H1 (cell line): ENCODE data around the gene ADK. TPM values are rescaled to one million over a fixed set of nuclear protein-coding genes. Genes with fewer than 3 reads are reported as not detected.

Experiments
- CTCF ChIA-PET: fragments of 300-600 bp; sonication (Branson Sonifier 250); formaldehyde crosslinking; loops from one replicate; lab custom pipeline; 2021; ENCODE audit not compliant: partially characterized antibody; lab: Charles Lee
- POLR2A ChIA-PET: fragments of 300-600 bp; sonication (Branson Sonifier 250); formaldehyde crosslinking; loops from one replicate; lab custom pipeline; 2021; ENCODE audit warnings: inconsistent platforms; ENCODE audit not compliant: partially characterized antibody; lab: Charles Lee
- DNase-seq, 2 experiments: peaks; one replicate each; pipeline versions ENCODE4 v3.0.0 to v3.0.0-alpha.2; 2010 to 2022; ENCODE audit warnings: low spot score in 2 of 2, low read depth in 1 of 2, mixed read lengths in 1 of 2
- FAIRE-seq: peaks from 2 replicates; lab custom pipeline; 2011; peaks lifted over from hg19 to GRCh38; lab: Jason Lieb, UNC
- H2AFZ ChIP-seq: 2 replicates; pipeline ENCODE4 v1.8.1; 2012; ENCODE audit warnings: low read length, inconsistent platforms
- H2AK5ac ChIP-seq: 2 replicates; pipeline ENCODE4 v1.6.1; 2013; ENCODE audit warnings: low read depth, low read length
- H2BK120ac ChIP-seq: replicated peaks from 2 replicates; pipeline ENCODE3; 2013; ENCODE audit warnings: low read depth, low read length, inconsistent platforms
- H2BK12ac ChIP-seq: 2 replicates; pipeline ENCODE4 v1.6.1; 2013; ENCODE audit warnings: low read depth, low read length
- H2BK15ac ChIP-seq: 2 replicates; pipeline ENCODE4 v1.6.1; 2013; ENCODE audit warnings: low read length
- H2BK20ac ChIP-seq: 2 replicates; pipeline ENCODE4 v1.6.1; 2013; ENCODE audit warnings: low read length
- H2BK5ac ChIP-seq: 2 replicates; pipeline ENCODE4 v1.6.1; 2013; ENCODE audit warnings: low read depth, low read length
- H3K14ac ChIP-seq: 2 replicates; pipeline ENCODE4 v1.6.1; 2013; ENCODE audit warnings: inconsistent platforms; ENCODE audit not compliant: insufficient read length
- H3K18ac ChIP-seq: 2 replicates; pipeline ENCODE4 v1.6.1; 2013; ENCODE audit warnings: low read length; ENCODE audit errors: extremely low read depth
- H3K23ac ChIP-seq: 2 replicates; pipeline ENCODE4 v1.6.1; 2013; ENCODE audit warnings: inconsistent platforms; ENCODE audit not compliant: insufficient read length
- H3K23me2 ChIP-seq: 2 replicates; pipeline ENCODE4 v1.6.1; 2013; ENCODE audit warnings: low read depth, low read length
- H3K27ac ChIP-seq: 2 replicates; pipeline ENCODE4 v1.6.1; 2011; ENCODE audit warnings: low read depth, low read length, inconsistent platforms
- H3K27me3 ChIP-seq, 4 experiments: replicated peaks in 1 of 4; 1 replicate in 1 of 4; 2 replicates in 3 of 4; pipeline versions ENCODE4 v1.6.1 to v1.8.1; 2011 to 2013; ENCODE audit warnings: low read length in 3 of 4, mild to moderate bottlenecking in 3 of 4, inconsistent platforms in 2 of 4, mixed read lengths in 2 of 4, moderate library complexity in 1 of 4; ENCODE audit not compliant: control insufficient read depth in 3 of 4, insufficient read depth in 3 of 4; ENCODE audit errors: extremely low read depth in 1 of 4
- H3K36me3 ChIP-seq, 4 experiments: 2 replicates each; pipeline versions ENCODE4 v1.6.1 to v1.8.1; 2011 to 2013; ENCODE audit warnings: mild to moderate bottlenecking in 4 of 4, low read length in 3 of 4, moderate library complexity in 2 of 4, control low read depth in 1 of 4, inconsistent platforms in 1 of 4; ENCODE audit not compliant: insufficient read depth in 4 of 4, control insufficient read depth in 2 of 4
- H3K4ac ChIP-seq: replicated peaks from 2 replicates; pipeline ENCODE3; 2013; ENCODE audit warnings: low read length, low read depth, mixed read lengths, inconsistent platforms; ENCODE audit not compliant: insufficient read length
- H3K4me1 ChIP-seq, 4 experiments: replicated peaks in 1 of 4; 1 replicate in 1 of 4; 2 replicates in 3 of 4; pipeline versions ENCODE4 v1.6.1 to v1.8.1; 2011 to 2013; ENCODE audit warnings: low read length in 3 of 4, inconsistent platforms in 2 of 4, mixed read lengths in 1 of 4; ENCODE audit not compliant: insufficient read depth in 4 of 4, control insufficient read depth in 3 of 4
- H3K4me2 ChIP-seq, 2 experiments: 2 replicates each; pipeline versions ENCODE4 v1.6.1 to v1.8.1; 2011 to 2013; ENCODE audit warnings: low read depth in 2 of 2, low read length in 2 of 2, control low read depth in 1 of 2, inconsistent platforms in 1 of 2, mild to moderate bottlenecking in 1 of 2; ENCODE audit not compliant: insufficient read depth in 1 of 2
- H3K4me3 ChIP-seq, 4 experiments: fragments of 200-600, 300-600 bp in 1 of 4; sonication (generic), shearing (Covaris generic), sonication (Bioruptor Twin) in 1 of 4; 2 replicates each; pipeline versions ENCODE4 v1.5.1 to v1.8.1; 2011 to 2016; ENCODE audit warnings: low read length in 4 of 4, low read depth in 3 of 4, control low read depth in 2 of 4, inconsistent platforms in 2 of 4, mild to moderate bottlenecking in 2 of 4, mixed read lengths in 1 of 4, moderate library complexity in 1 of 4; ENCODE audit not compliant: insufficient read depth in 2 of 4; ENCODE audit errors: extremely low read depth in 1 of 4
- H3K56ac ChIP-seq: replicated peaks from 2 replicates; pipeline ENCODE3; 2013; ENCODE audit warnings: low read depth, mild to moderate bottlenecking, mixed read lengths, low read length, inconsistent platforms; ENCODE audit not compliant: insufficient read length
- H3K79me1 ChIP-seq: 2 replicates; pipeline ENCODE4 v1.6.1; 2013; ENCODE audit warnings: low read depth, low read length, control low read depth
- H3K79me2 ChIP-seq, 2 experiments: 2 replicates each; pipeline versions ENCODE4 v1.6.1 to v1.8.1; 2012 to 2013; ENCODE audit warnings: low read length in 2 of 2, mild to moderate bottlenecking in 2 of 2, inconsistent platforms in 1 of 2; ENCODE audit not compliant: insufficient read depth in 2 of 2, control insufficient read depth in 1 of 2
- H3K9ac ChIP-seq, 4 experiments: replicated peaks in 1 of 4; 1 replicate in 1 of 4; 2 replicates in 3 of 4; pipeline versions ENCODE4 v1.6.1 to v1.8.1; 2011 to 2013; ENCODE audit warnings: low read depth in 3 of 4, low read length in 3 of 4, control low read depth in 2 of 4, mild to moderate bottlenecking in 2 of 4, moderate library complexity in 2 of 4, inconsistent platforms in 1 of 4; ENCODE audit errors: extremely low read depth in 1 of 4
- H3K9me3 ChIP-seq, 2 experiments: 2 replicates each; pipeline versions ENCODE4 v1.6.1 to v1.8.1; 2012 to 2013; ENCODE audit warnings: mild to moderate bottlenecking in 2 of 2, moderate library complexity in 2 of 2, control low read depth in 1 of 2, inconsistent platforms in 1 of 2, low read depth in 1 of 2, low read length in 1 of 2, mixed read lengths in 1 of 2; ENCODE audit not compliant: insufficient read depth in 2 of 2
- H4K20me1 ChIP-seq, 2 experiments: replicated peaks in 1 of 2; 2 replicates each; pipeline versions ENCODE3 to v1.8.1; 2011 to 2013; ENCODE audit warnings: inconsistent platforms in 2 of 2, low read length in 2 of 2, mild to moderate bottlenecking in 1 of 2; ENCODE audit not compliant: insufficient read depth in 2 of 2, control insufficient read depth in 1 of 2
- H4K5ac ChIP-seq: 2 replicates; pipeline ENCODE4 v1.6.1; 2013; ENCODE audit warnings: low read length, low read depth, mixed read lengths, inconsistent platforms; ENCODE audit not compliant: insufficient read length
- H4K8ac ChIP-seq: 2 replicates; pipeline ENCODE4 v1.8.0; 2013; ENCODE audit warnings: mild to moderate bottlenecking, moderate library complexity, low read length, inconsistent platforms; ENCODE audit not compliant: insufficient read depth; ENCODE audit errors: extremely low read depth
- H4K91ac ChIP-seq: replicated peaks from 2 replicates; pipeline ENCODE3; 2013; ENCODE audit warnings: low read length, mixed read lengths, inconsistent platforms; ENCODE audit not compliant: insufficient read length
- CBX5 ChIP-seq: fragments of 300-800, 300-1000 bp; sonication (generic); IDR thresholded peaks from 2 replicates; pipeline ENCODE4 v1.7.1; 2016; ENCODE audit warnings: antibody characterized with exemption, low read length, low read depth
- E2F6 ChIP-seq: IDR thresholded peaks from 2 replicates; pipeline ENCODE4 v1.6.1; 2012; ENCODE audit warnings: inconsistent platforms
- GTF2F1 ChIP-seq: IDR thresholded peaks from 2 replicates; pipeline ENCODE4 v1.6.1; 2012; ENCODE audit warnings: low read depth, low read length, improper control_type of control experiment, borderline replicate concordance
- HDAC2 ChIP-seq, 2 experiments: fragments of 300-600 bp in 1 of 2; sonication (generic) in 1 of 2; IDR thresholded peaks; 2 replicates each; pipeline ENCODE4 v1.6.1; 2011 to 2012; ENCODE audit warnings: low read depth in 2 of 2, low read length in 2 of 2, mild to moderate bottlenecking in 2 of 2, moderate library complexity in 2 of 2, borderline replicate concordance in 1 of 2, inconsistent platforms in 1 of 2
- JUND ChIP-seq: IDR thresholded peaks from 2 replicates; pipeline ENCODE4 v1.6.1; 2011; ENCODE audit warnings: mild to moderate bottlenecking, improper control_type of control experiment, low read length
- KDM5A ChIP-seq: fragments of 200-600 bp; IDR thresholded peaks from 2 replicates; pipeline ENCODE4 v1.7.1; 2012; ENCODE audit warnings: mild to moderate bottlenecking, low read length, inconsistent platforms, mixed read lengths
- PHF8 ChIP-seq: fragments of 200-600 bp; sonication (generic); conservative IDR thresholded peaks from 2 replicates; pipeline ENCODE4 v1.7.1; 2012; ENCODE audit warnings: low read depth, mild to moderate bottlenecking, inconsistent platforms, low read length, moderate library complexity
- RAD21 ChIP-seq, 2 experiments: IDR thresholded peaks in 1 of 2; conservative IDR thresholded peaks in 1 of 2; 2 replicates each; pipeline ENCODE4 v1.6.1; 2011; ENCODE audit warnings: low read depth in 2 of 2, low read length in 2 of 2, improper control_type of control experiment in 1 of 2, inconsistent platforms in 1 of 2, mild to moderate bottlenecking in 1 of 2, moderate library complexity in 1 of 2
- RFX5 ChIP-seq: IDR thresholded peaks from 2 replicates; pipeline ENCODE4 v1.6.1; 2011; ENCODE audit warnings: low read depth, low read length, improper control_type of control experiment, borderline replicate concordance
- SIRT6 ChIP-seq: IDR thresholded peaks from one replicate; pipeline ENCODE4 v1.7.1; 2012; ENCODE audit warnings: low read length, inconsistent platforms
- SP4 ChIP-seq: IDR thresholded peaks from 2 replicates; pipeline ENCODE4 v1.6.1; 2012; ENCODE audit warnings: low read length, inconsistent platforms
- USF2 ChIP-seq: IDR thresholded peaks from 2 replicates; pipeline ENCODE4 v1.6.1; 2011; ENCODE audit warnings: low read length, improper control_type of control experiment
- WGBS, 2 experiments: shearing (Covaris generic) in 1 of 2; methylation state at CpG; one replicate each; pipeline versions ENCODE4 v1.1.6 to v1.1.7; 2013 to 2015; ENCODE audit warnings: low lambda C conversion rate in 2 of 2, mixed read lengths in 2 of 2, inconsistent platforms in 1 of 2, low coverage in 1 of 2, missing lambda C conversion rate in 1 of 2; ENCODE audit not compliant: insufficient replicate concordance in 2 of 2, insufficient coverage in 1 of 2, insufficient read length in 1 of 2; ENCODE audit errors: extremely low coverage in 1 of 2, missing lambda C conversion rate in 1 of 2; 5-methylcytosine and 5-hydroxymethylcytosine counted together
- polyA plus RNA-seq, 7 experiments: library from polyadenylated mRNA; depleted of rRNA in 3 of 7; stranded (reverse) in 5 of 7; unstranded in 2 of 7; fragments of >200 nt in 5 of 7; fragments of 200-250 nt in 2 of 7; gene quantifications; 1 replicate in 5 of 7; 2 replicates in 1 of 7; 4 replicates in 1 of 7; pipeline versions ENCODE4 v1.2.1 to v1.2.3, GENCODE V29; 2011 to 2013; ENCODE audit warnings: missing spikeins in 2 of 7, mixed read lengths in 2 of 7
- total RNA-seq: library from RNA; stranded (reverse); fragmentation: NEBNext Ultra II Directional; extraction: Animal tissue kit (Norgen Biotek cat#: 25700); gene quantifications from 2 replicates; pipeline ENCODE4 v1.2.1, GENCODE V29; 2021

ADK gene
- total and polyA plus RNA-seq, 2 of the 8 experiments (the other 6 are each of a cell fraction or from before 2014, with no cell fraction given): 12.3 to 42.4 TPM

- no peak overlapping the region for H3K14ac ChIP-seq
- no peak overlapping the region for H3K4me3 ChIP-seq
- H3K4me2 ChIP-seq: no peak overlapping the region
- H2BK20ac ChIP-seq: no peak overlapping the region
- H3K79me1 ChIP-seq: no peaks in the 10 kb centered on the region
- H3K36me3 ChIP-seq: no peaks in the 10 kb centered on the region
- H2BK5ac ChIP-seq: no peak overlapping the region
- H4K91ac ChIP-seq: no peak overlapping the region
- FAIRE-seq: no peak
- H2AFZ ChIP-seq: no peak overlapping the region
- no peak overlapping the region for H3K4ac ChIP-seq
- ChIA-PET POLR2A (no interaction called here), CTCF (interaction anchor here (1.4 kb wide), 1 partner anchor 15 kb away, joined by 4 read pairs; no protein-coding TSS in a partner anchor)
- no peak overlapping the region for H2BK15ac ChIP-seq
- H3K9me3 ChIP-seq: no peaks in the 10 kb centered on the region
- H3K27me3 ChIP-seq: no peaks in the 10 kb centered on the region
- H3K56ac ChIP-seq: no peak overlapping the region
- no peak overlapping the region for H2BK12ac ChIP-seq
- no peak overlapping the region for H3K23ac ChIP-seq
- no peak overlapping the region for H2BK120ac ChIP-seq
- H3K23me2 ChIP-seq: no peaks in the 10 kb centered on the region
- no peaks in the 10 kb centered on the region for H3K4me1 ChIP-seq
- H3K27ac ChIP-seq: no peak overlapping the region
- DNase-seq: no peak
- no peaks in the 10 kb centered on the region for H3K79me2 ChIP-seq
- H4K20me1 ChIP-seq: no peaks in the 10 kb centered on the region
- H4K5ac ChIP-seq: no peak overlapping the region
- WGBS, 2 experiments: 82% methylated on average over 1 of the region's 1 CpG; no CpG with 5 or more reads in 1 of the 2 experiments
- H3K9ac ChIP-seq: no peak overlapping the region
- no peak overlapping the region for H2AK5ac ChIP-seq
- no peak overlapping the region for H3K18ac ChIP-seq
- no peak overlapping the region for H4K8ac ChIP-seq
- no peak for TF ChIP-seq HDAC2 (IDR thresholded peaks at IDR 0.05; ENCODE audit: borderline replicate concordance in 1 of 2, low read depth in 2 of 2, low read length in 2 of 2)
- TF ChIP-seq SP4: no peak
- TF ChIP-seq RFX5: no peak
- no peak for TF ChIP-seq CBX5
- TF ChIP-seq PHF8: no peak
- TF ChIP-seq RAD21 (IDR thresholded peaks at IDR 0.05 in 1 of 2, conservative IDR thresholded peaks at IDR 0.05 in 1 of 2; ENCODE audit: low read depth in 2 of 2, low read length in 2 of 2): no peak
- no peak for TF ChIP-seq JUND
- no peak for TF ChIP-seq GTF2F1
- no peak for TF ChIP-seq SIRT6
- no peak for TF ChIP-seq KDM5A
- TF ChIP-seq USF2: no peak
- no peak for TF ChIP-seq E2F6
Measured at GRCh38 chr10:74624501-74624900, 473.5 kb downstream of the ADK start.
